Fibroblast of skin of right biceps (primary cell): ENCODE measurements around the gene MAP1LC3B2.

ENCODE experiments used
- DNase-seq: peaks from one replicate; pipeline ENCODE4 v3.0.0-alpha.2; 2013

MAP1LC3B2 gene

DNA sequence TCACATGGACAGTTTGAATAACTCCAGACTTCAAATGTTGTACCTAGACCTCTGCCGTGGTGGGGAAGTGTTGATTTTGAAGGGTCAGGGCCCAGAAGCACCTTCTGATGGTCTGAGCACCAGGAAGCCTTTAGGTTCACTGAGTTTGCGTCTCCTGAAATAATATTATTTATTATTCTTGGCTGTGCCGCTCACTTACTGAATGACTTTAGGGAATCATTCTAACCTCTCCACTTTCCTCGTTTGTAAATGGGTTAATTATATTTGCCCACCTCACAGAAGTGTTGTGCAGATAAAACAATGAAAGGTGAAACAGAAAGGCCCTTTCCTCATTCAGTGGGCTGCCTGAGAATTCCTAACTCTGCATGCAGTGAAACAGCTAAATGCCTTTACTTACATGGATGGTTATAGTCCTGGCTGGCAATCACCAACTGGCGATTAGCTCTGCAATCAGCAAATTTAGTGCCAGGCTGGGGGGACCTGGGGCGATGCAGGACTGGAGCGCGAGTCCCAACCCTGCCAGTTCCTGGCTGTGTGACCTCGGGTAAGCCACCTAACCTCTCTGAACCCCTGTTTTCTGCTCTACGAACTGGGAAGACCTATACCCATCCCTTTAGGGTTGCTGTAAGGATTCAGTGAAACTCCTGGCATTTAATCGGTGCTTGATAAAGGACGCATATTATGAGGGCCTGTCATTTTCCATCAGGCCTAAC lies 57.5 kb downstream of the MAP1LC3B2 start:
- no peak for DNase-seq

DNA sequence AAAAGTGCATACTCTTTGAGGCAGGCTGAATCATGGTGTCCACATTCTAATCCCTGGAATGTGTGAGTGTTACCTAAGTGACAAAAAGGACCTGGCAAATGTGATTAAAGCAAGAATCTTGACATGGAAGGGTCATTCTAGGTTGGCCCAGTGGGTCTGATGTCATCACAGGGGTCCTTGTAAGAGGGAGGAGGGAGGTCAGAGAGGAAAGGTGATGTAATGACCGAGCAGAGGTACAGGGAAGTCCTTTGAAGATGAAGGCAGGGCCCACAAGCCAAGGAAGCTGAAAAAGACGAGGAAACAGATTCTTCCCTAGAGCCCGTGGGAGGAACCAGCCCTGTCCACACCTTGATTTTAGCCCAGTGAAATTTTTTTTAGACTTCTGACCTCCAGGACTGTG lies 60.1 kb downstream of the MAP1LC3B2 start:
- no peak for DNase-seq

DNA sequence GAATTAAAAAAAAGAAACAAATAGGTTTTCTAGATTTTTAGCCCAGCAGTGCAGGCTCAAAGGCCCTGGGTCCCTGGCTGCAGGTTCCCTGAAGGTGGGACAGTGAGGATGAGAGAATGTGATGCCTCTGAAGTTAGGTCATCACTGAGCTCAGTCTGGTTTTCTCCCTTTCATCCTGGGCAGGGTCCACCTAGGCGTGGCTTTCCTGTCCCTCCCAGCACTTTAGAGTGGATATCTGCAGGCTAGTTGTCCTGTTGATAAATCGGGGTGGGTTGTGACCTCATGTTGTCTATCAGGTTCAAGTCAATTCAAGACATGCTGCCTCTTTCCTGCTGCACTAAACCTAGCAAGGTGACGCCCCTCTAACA lies 60.9 kb downstream of the MAP1LC3B2 start:
- DNase-seq = no peak

DNA sequence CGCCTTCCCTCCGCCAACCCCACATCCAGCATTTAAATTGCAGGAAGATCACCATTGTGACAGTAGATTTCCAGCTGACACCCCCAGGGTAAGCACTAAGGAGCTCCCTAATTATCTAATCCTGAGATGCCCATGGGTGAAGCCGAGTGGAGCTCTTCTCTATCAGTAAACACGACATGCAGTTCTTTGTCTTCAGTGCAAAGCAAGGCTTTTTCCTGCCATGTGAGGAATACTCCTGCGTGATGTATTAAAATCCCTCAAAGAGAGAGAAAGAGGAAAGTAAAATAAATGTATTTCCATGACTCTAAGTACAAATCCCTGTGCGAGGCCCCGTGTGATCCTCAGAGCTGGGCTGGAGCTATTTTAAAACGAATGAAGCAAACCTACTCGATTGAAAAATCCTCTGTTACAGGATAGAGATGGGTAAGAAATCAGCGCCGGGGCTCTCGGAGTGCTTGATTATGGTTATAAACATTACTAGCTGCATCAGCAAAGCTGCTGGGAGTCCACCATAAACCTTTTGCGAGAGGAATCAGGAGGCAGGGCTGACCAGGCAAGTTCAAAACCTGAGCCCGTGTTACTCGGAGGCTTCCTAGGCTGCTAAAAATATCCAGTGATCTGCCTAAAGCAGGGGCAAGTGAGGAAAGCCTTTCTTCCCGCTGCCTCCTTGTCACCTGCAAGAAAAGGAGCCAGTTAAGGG lies 61.5 kb downstream of the MAP1LC3B2 start:
- DNase-seq = no peak

DNA sequence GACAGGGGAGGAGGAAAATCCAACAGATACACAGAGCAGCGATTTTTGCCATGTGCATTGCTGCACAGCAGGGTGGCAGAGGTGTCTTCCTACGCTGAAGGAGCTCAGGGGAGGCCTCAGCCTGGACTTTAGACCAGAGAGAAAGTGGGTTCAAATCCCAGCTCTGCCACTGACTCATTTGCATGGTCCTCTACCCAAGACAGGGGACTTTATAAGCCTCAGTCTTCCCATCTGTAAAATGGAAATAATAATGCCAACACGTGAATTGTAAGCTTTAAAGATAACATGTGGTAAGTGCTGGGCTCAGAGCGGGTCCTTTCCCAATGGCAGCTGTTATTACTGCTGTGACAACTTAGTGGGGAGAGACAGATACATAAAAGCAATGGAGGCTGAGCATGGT lies 62.0 kb downstream of the MAP1LC3B2 start:
- no peak for DNase-seq

DNA sequence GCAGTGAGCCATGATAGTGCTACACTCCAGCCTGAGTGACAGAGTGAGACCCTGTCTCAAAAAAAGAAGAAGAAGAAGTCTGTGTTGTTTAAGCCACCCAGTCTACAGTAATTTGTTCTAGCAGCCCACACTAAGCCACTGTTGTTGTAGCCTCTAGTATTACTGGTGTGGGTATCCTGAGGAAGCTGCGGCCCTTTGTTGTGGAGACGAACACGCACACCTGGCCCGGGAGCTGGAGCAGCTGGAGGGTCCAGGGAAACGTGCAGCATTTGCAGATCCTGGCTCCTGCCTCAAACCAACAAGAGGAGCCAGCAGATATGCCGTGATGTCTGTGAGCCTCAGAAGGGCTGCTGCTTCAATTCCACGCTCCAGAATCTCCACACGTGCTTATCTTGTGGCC lies 65.3 kb downstream of the MAP1LC3B2 start:
- DNase-seq = no peak

DNA sequence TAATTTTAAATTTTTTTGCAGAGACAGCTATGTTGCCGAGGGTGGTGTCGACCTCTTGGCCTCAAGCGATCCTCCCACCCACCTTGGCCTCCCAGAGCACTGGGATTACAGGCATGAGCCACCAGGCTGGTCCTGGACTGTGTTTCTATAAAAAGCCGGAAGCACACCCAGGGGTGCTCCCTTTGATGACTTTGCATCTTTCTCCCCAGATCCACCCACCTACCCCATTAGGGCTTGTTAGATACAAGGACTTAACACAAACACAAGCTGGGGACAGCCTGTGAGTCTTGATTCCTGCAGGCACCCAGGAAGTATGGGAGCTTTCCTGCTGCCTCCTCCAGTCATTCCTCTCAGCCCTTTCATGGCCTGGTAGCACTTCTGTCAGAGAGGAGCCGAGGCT lies 67.0 kb downstream of the MAP1LC3B2 start:
- no peak for DNase-seq
